AG09319 (cell line): Measurements from ENCODE around the gene VWA1.

Experiments
- DNase-seq: peaks from one replicate; pipeline ENCODE4 v3.0.0-alpha.2; 2010; ENCODE audit warnings: low read depth; ENCODE audit errors: extremely low read depth
- TF ChIP-seq, protein P1 (sequence below): IDR thresholded peaks from 2 replicates; pipeline ENCODE4 v1.5.1; 2011; ENCODE audit warnings: low read depth, mild to moderate bottlenecking, inconsistent platforms, low read length, moderate library complexity

Gene VWA1

DNA sequence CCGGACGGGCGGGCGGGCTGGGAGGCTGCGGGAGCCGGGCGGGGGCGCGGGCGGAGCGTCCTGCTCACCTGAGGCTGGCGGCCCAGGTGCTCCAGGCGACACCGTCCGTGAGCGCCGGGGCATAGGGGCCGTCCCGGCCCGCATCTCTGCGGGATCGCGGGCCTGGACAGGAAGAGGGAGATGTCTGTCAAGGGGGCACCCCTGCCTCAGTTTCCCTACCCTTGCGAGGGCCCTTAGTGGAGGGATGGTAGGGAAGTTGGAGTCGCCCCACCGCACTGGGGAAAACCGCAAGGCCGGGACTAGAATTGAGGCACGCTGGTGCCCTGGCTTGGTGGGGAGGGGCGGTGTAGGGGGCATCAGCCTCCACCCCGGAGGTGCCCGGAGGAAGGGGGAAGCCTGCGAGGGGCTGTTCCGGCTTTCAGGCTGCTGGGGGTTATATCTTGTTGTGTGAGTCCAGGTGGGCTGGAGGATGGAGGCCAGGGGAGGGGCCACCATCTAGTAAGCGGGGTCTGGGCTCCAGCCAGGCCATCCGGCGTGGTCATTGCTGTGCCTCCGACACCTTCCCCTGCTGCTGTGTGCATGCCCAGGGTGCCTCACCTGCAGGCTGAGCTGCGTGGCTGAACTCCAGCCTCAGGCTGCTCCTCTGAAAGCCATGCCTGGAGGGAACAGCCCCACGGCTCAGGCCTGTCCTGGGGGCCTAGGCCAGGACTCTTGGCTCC lies 580 bp downstream of the VWA1 start:
- no peak for DNase-seq

DNA sequence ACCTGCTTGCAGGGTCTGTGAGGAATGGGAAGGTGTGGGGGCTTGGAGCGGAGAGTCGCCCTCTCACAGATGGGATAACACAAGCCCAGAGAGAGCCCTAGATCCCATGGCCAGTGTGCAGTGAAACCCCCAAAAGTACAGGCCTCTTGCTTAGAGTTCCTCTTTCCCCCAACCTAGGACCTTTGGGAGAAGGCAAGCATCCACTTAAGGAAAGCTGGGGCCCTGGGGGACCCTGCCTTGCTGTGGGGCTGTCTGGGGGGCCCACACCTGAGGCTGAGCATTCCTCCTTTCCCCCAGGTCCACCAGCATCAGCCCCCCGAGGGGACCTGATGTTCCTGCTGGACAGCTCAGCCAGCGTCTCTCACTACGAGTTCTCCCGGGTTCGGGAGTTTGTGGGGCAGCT lies 1.1 kb downstream of the VWA1 start:
- no peak for DNase-seq

More for the DNA sequence above, 580 bp downstream of the VWA1 start:
- TF ChIP-seq, protein P1, sequence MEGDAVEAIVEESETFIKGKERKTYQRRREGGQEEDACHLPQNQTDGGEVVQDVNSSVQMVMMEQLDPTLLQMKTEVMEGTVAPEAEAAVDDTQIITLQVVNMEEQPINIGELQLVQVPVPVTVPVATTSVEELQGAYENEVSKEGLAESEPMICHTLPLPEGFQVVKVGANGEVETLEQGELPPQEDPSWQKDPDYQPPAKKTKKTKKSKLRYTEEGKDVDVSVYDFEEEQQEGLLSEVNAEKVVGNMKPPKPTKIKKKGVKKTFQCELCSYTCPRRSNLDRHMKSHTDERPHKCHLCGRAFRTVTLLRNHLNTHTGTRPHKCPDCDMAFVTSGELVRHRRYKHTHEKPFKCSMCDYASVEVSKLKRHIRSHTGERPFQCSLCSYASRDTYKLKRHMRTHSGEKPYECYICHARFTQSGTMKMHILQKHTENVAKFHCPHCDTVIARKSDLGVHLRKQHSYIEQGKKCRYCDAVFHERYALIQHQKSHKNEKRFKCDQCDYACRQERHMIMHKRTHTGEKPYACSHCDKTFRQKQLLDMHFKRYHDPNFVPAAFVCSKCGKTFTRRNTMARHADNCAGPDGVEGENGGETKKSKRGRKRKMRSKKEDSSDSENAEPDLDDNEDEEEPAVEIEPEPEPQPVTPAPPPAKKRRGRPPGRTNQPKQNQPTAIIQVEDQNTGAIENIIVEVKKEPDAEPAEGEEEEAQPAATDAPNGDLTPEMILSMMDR, result no peak

DNA sequence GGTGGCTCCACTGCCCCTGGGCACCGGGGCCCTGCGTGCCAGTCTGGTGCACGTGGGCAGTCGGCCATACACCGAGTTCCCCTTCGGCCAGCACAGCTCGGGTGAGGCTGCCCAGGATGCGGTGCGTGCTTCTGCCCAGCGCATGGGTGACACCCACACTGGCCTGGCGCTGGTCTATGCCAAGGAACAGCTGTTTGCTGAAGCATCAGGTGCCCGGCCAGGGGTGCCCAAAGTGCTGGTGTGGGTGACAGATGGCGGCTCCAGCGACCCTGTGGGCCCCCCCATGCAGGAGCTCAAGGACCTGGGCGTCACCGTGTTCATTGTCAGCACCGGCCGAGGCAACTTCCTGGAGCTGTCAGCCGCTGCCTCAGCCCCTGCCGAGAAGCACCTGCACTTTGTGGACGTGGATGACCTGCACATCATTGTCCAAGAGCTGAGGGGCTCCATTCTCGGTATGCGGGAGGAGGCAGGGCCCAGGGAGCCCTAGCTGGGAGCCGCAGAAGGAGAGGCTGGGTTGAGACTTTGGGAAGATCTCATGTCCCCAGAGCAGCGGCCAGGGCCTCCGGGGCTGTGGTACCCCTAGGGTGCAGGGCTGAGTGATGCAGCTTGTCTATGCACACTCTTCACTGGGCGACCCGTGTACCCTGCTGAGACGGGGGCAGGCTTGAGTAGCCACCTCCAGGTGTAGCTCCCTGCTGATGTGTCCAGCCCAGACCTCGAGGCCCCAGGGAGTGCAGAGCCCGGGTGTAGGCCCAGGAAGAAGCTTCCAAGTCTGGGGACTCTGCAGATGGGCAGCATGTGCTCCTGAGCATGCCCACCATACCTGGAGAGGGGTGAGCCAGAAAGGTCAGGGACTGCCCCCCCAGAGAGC lies 1.8 kb downstream of the VWA1 start:
- no peak for DNase-seq
- TF ChIP-seq, protein P1, result no peak

More for the DNA sequence above, 1.1 kb downstream of the VWA1 start:
- TF ChIP-seq, protein P1, result no peak

DNA sequence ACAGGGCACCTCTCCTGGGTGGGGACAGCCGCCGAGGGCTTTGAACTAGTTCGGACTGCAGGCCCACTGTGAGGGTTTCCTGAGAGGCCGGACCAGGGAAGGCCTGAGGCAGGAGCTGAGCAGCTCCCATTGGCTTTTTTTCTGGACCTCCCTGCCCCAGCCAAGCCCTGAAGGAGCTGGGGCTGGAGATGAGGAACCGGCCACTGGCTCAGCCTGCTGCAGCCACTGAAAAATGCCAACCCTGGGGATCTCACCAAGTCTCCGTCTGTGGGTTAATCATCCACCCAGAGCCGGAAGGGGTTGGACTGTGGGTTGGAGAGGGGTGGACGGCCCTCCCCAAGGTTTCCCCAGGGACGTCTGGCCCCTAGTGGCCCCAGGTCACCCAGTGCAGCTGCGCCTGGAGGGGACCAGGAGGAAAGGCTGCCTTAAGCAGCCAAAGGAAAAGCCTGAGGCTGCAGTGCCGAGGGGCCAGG lies 2.5 kb downstream of the VWA1 start:
- no peak for DNase-seq
- TF ChIP-seq, protein P1, result no peak

DNA sequence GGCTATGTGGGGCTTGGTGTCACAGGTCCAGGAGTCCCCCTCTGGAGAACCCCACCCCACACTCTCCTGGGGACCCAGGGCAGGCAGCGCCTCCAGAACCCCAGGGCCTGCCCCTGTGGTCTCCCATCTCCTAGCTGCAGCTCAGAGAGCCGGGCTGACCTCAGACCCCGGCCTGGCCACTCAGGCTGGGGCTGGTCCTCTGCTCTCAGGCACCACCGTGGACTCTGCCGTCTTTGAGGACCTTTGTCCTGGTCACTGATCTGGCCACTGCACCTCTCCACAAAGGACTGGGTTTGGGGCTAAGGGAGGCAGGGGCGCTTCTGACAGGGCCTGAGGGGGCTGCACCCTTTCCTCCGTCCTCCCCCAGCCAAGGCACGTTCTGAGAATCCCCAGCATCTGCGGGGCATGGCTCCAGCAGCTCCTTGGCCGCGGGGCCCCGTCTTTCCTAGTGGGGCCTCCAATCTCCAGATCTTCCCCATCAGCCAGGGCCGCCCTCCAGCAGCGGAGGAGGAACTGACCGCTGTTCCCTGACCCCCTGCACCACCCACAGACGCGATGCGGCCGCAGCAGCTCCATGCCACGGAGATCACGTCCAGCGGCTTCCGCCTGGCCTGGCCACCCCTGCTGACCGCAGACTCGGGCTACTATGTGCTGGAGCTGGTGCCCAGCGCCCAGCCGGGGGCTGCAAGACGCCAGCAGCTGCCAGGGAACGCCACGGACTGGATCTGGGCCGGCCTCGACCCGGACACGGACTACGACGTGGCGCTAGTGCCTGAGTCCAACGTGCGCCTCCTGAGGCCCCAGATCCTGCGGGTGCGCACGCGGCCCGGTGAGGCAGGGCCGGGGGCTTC lies 3.3 kb downstream of the VWA1 start:
- TF ChIP-seq, protein P1, result no peak
- DNase-seq, result no peak

DNA sequence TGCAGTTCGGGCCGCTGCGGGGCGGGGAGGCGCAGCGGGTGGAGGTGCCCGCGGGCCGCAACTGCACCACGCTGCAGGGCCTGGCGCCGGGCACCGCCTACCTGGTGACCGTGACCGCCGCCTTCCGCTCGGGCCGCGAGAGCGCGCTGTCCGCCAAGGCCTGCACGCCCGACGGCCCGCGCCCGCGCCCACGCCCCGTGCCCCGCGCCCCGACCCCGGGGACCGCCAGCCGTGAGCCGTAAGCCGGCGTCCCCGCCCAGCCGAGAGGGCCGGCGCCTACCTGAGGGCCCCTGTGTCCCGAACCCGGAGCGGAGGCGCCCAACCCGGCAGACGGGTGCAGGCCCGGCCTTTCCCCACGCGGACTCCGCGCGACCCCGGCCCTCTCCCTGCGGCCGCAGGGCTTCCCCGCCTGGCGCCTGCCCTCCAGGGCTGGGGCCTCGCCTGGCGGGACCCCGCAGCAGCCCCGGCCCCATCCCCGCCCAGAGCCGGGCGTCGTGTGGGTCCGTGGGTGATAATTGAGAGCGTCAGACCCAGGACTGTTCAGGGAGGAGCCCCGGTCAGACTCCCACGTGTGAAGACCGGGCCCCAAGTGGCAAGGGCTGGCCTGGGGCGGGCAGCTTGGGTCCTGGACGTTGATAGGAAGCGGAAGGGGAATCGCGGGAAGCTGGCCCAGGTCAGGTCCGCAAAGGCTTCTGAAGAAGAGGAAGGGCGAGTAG lies 4.2 kb downstream of the VWA1 start:
- TF ChIP-seq, protein P1, result no peak
- no peak for DNase-seq
